KMS-11 (cell line): Measurements from ENCODE around the gene TNFSF8.

ENCODE experiments used
- H2AFZ ChIP-seq: fragments of 200-600 bp; sonication (generic); 2 replicates; pipeline ENCODE4 v1.6.1; 2016; ENCODE audit warnings: antibody characterized with exemption, mixed run types, low read depth
- H3K27ac ChIP-seq: fragments of 200-600 bp; sonication (generic); 2 replicates; pipeline ENCODE4 v1.6.1; 2016; ENCODE audit warnings: mild to moderate bottlenecking, mixed run types
- H3K27me3 ChIP-seq: fragments of 200-600 bp; sonication (generic); 2 replicates; pipeline ENCODE4 v1.6.1; 2017; ENCODE audit warnings: mild to moderate bottlenecking, low read depth, mixed run types, moderate library complexity; ENCODE audit not compliant: insufficient read depth
- H3K36me3 ChIP-seq: fragments of 200-600 bp; sonication (generic); 2 replicates; pipeline ENCODE4 v1.6.1; 2017; ENCODE audit warnings: mild to moderate bottlenecking, mixed run types; ENCODE audit not compliant: insufficient read depth
- H3K4me1 ChIP-seq: fragments of 200-600 bp; sonication (generic); 2 replicates; pipeline ENCODE4 v1.6.1; 2016; ENCODE audit warnings: mild to moderate bottlenecking, low read depth, mixed run types; ENCODE audit not compliant: poor library complexity, severe bottlenecking
- H3K4me2 ChIP-seq: fragments of 200-600 bp; sonication (generic); 2 replicates; pipeline ENCODE4 v1.7.0; 2016; ENCODE audit warnings: mild to moderate bottlenecking, mixed run types
- H3K4me3 ChIP-seq: fragments of 200-600 bp; sonication (generic); IDR thresholded peaks from 2 replicates; pipeline ENCODE4 v1.6.1; 2017; ENCODE audit warnings: low read depth, low read length, mixed read lengths; ENCODE audit not compliant: insufficient read depth
- H3K79me2 ChIP-seq: fragments of 200-600 bp; sonication (generic); 2 replicates; pipeline ENCODE4 v1.6.1; 2016; ENCODE audit warnings: low read depth, mixed run types; ENCODE audit not compliant: insufficient read depth
- H3K9ac ChIP-seq: fragments of 200-600 bp; sonication (generic); 2 replicates; pipeline ENCODE4 v1.6.1; 2016; ENCODE audit warnings: mild to moderate bottlenecking, mixed run types
- H4K20me1 ChIP-seq: fragments of 200-600 bp; sonication (generic); 2 replicates; pipeline ENCODE4 v1.6.1; 2016; ENCODE audit warnings: mild to moderate bottlenecking, mixed run types; ENCODE audit not compliant: insufficient read depth
- TF ChIP-seq, protein P1 (sequence below): fragments of 200-600 bp; sonication (generic); conservative IDR thresholded peaks from 2 replicates; pipeline ENCODE4 v1.6.1; 2017; ENCODE audit warnings: low read depth, mild to moderate bottlenecking, antibody characterized with exemption, low read length, moderate library complexity, mixed read lengths

The TNFSF8 gene

DNA sequence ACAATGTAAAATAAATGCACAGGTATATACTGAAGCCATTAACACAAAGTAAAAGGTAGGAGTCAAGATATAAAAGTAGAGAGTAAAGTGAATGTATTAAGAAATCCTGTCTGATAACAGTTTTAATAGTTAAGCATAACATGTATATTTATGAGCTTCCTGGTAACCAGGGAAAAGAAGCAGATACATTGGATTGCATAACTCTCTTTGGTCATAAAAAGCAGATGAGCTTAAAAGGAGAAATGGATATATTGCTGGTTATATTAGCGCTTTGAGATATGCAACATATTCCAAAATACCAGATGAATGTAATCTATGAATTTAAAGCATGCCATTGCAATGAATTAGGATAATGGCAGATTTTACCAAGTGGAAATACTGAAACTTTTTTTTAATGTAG lies 6.2 kb upstream of the TNFSF8 start:
- Histone ChIP-seq H3K36me3 (no peaks in the 10 kb centered on the region), H3K79me2 (no peaks in the 10 kb centered on the region), H3K27ac (no peak overlapping the region), H3K27me3 (no peaks in the 10 kb centered on the region), H3K4me2 (no peak overlapping the region), H3K9ac (no peak overlapping the region), H4K20me1 (no peaks in the 10 kb centered on the region), H3K4me1 (no peaks in the 10 kb centered on the region), H2AFZ (no peak overlapping the region), H3K4me3 (no peak overlapping the region)
- TF ChIP-seq, protein P1, sequence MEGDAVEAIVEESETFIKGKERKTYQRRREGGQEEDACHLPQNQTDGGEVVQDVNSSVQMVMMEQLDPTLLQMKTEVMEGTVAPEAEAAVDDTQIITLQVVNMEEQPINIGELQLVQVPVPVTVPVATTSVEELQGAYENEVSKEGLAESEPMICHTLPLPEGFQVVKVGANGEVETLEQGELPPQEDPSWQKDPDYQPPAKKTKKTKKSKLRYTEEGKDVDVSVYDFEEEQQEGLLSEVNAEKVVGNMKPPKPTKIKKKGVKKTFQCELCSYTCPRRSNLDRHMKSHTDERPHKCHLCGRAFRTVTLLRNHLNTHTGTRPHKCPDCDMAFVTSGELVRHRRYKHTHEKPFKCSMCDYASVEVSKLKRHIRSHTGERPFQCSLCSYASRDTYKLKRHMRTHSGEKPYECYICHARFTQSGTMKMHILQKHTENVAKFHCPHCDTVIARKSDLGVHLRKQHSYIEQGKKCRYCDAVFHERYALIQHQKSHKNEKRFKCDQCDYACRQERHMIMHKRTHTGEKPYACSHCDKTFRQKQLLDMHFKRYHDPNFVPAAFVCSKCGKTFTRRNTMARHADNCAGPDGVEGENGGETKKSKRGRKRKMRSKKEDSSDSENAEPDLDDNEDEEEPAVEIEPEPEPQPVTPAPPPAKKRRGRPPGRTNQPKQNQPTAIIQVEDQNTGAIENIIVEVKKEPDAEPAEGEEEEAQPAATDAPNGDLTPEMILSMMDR: no peak

DNA sequence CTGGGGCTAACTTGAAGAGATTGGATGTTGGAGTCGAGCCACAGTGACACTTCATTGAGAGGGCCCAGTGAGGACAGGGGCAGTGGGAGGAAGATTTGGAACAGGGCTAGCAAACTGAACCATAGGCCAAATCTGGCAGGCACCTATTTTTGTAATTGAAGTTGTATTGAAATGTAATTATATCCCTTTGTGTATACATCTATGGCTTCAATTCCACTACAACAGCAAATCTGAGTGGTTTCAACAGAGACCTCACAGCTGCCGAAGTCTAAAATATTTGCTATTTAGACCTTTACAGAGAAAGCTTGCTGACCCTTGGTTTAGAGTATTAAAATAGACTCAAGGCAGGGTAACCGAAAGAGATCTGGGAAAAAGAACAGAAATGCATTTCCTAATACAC lies 4.7 kb upstream of the TNFSF8 start:
- H3K4me2 ChIP-seq: no peak overlapping the region

DNA sequence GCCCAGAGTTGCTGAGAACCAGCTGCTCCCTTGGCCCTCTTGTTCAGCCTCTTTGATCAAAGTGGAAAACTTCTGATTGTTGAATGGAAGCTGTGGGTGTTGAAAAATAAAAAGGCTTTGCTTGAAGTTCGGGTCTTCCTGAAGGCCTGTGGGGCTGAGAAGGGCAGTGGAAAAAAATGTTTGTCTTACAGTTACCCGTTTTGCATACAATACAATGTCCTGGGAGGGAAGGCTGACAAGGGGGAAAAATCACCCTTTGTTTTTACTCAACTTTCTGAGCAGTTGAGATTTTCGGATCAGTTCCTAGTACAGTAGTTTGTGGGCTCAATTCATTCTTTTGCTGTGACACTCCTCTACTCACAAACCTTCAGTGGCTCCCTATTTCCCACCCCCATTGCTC lies 2.1 kb upstream of the TNFSF8 start:
- no peaks in the 10 kb centered on the region for H3K27me3 ChIP-seq
- no peaks in the 10 kb centered on the region for H4K20me1 ChIP-seq
- no peak overlapping the region for H3K9ac ChIP-seq
- no peak overlapping the region for H3K4me3 ChIP-seq
- H3K36me3 ChIP-seq: no peaks in the 10 kb centered on the region
- no peaks in the 10 kb centered on the region for H3K79me2 ChIP-seq
- H3K4me1 ChIP-seq: no peaks in the 10 kb centered on the region
- no peak overlapping the region for H3K4me2 ChIP-seq
- H2AFZ ChIP-seq: no peak overlapping the region
- TF ChIP-seq, protein P1: no peak
- no peak overlapping the region for H3K27ac ChIP-seq

More for the DNA sequence above, 4.7 kb upstream of the TNFSF8 start:
- no peak overlapping the region for H3K27ac ChIP-seq
- no peaks in the 10 kb centered on the region for H3K36me3 ChIP-seq
- H2AFZ ChIP-seq: no peak overlapping the region
- TF ChIP-seq, protein P1: no peak
- H3K4me3 ChIP-seq: no peak overlapping the region
- H3K27me3 ChIP-seq: no peaks in the 10 kb centered on the region
- no peaks in the 10 kb centered on the region for H4K20me1 ChIP-seq
- H3K9ac ChIP-seq: no peak overlapping the region
- H3K4me1 ChIP-seq: no peaks in the 10 kb centered on the region
- no peaks in the 10 kb centered on the region for H3K79me2 ChIP-seq

DNA sequence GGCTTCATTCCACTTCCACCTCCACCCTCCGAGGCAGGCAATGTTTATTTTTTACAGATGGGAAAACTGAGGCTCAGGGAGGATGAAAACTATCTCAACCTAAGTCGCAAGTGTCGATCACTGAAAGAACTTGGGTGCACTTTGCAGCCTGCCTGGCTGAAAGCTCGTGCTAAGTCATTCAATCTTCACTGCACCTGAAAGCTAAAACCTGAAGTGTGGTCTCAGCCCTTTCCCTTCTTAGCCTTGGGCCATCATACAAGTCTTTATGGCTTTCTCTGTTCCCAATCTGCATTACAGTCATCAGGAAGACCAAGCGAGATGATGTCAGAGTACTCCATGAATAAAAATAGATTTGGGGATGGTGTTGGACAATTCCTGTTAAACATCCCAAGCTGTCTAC lies 1.0 kb upstream of the TNFSF8 start:
- Histone ChIP-seq H3K27me3 (no peaks in the 10 kb centered on the region), H3K27ac (no peak overlapping the region), H4K20me1 (no peaks in the 10 kb centered on the region), H3K4me3 (no peak overlapping the region), H2AFZ (no peak overlapping the region), H3K4me1 (no peaks in the 10 kb centered on the region), H3K79me2 (no peaks in the 10 kb centered on the region), H3K4me2 (no peak overlapping the region), H3K36me3 (no peaks in the 10 kb centered on the region), H3K9ac (no peak overlapping the region)
- TF ChIP-seq, protein P1: no peak
